ENCODE results near the gene LYSET. TPM values are rescaled to one million over a fixed set of nuclear protein-coding genes. Genes with fewer than 3 reads are reported as not detected.
A peak's percentile ranks its signal among the peaks of the same experiment; 100 is the strongest.
"Not testable (repeated sequence)": the region's sequence is repeated elsewhere in the genome, so short reads cannot be mapped to it uniquely, and the experiment has no call there.

The LYSET gene
- total RNA-seq, 1 donor from 2014 or later, result 17.0 TPM

DNA sequence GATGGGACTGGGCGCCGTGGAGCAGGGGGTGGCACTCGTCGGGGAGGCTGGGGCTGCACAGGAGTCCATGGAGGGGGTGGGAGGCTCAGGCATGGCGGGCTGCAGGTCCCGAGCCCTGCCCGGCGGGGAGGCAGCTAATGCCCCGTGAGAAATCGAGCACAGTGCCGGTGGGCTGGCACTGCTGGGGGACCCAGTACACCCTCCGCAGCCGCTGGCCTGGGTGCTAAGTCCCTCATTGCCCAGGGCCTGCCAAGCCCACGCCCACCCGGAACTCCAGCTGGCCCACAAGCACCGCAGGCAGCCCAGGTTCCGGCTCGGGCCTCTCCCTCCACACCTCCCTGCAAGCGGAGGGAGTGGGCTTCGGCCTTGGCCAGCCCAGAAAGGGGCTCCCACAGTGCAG is 15.0 kb upstream of the LYSET start:
- H3K27me3 ChIP-seq (ENCODE audit: control insufficient read depth, insufficient read depth, low read length); H3K4me3 ChIP-seq (ENCODE audit: low read depth, low read length); DNase-seq (ENCODE audit: low read depth); H3K36me3 ChIP-seq (ENCODE audit: control insufficient read depth, insufficient read depth, low read length): not testable (repeated sequence)

DNA sequence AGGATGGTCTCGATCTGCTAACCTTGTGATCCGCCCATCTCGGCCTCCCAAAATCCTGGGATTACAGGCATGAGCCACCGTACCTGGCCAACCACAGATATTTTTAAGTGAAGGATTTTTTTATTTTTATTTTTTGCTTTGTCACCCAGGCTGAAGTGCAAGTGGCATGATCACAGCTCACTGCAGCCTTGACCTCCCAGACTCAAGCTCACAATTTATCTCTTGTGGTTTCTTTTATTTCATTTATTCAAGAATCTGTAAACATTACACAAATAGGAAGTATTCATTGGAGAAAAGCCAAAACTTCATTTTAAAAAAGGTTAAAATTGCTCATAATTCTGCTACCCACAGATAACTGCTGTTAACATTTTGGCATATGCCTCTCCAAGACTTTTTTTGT is 13.7 kb upstream of the LYSET start:
- Histone ChIP-seq H3K36me3 (ENCODE audit: control insufficient read depth, insufficient read depth, low read length) (no peaks in the 10 kb centered on the region), H3K4me3 (ENCODE audit: low read depth, low read length) (no peak overlapping the region), H3K27me3 (ENCODE audit: control insufficient read depth, insufficient read depth, low read length) (no peaks in the 10 kb centered on the region)
- TF ChIP-seq, protein P1, sequence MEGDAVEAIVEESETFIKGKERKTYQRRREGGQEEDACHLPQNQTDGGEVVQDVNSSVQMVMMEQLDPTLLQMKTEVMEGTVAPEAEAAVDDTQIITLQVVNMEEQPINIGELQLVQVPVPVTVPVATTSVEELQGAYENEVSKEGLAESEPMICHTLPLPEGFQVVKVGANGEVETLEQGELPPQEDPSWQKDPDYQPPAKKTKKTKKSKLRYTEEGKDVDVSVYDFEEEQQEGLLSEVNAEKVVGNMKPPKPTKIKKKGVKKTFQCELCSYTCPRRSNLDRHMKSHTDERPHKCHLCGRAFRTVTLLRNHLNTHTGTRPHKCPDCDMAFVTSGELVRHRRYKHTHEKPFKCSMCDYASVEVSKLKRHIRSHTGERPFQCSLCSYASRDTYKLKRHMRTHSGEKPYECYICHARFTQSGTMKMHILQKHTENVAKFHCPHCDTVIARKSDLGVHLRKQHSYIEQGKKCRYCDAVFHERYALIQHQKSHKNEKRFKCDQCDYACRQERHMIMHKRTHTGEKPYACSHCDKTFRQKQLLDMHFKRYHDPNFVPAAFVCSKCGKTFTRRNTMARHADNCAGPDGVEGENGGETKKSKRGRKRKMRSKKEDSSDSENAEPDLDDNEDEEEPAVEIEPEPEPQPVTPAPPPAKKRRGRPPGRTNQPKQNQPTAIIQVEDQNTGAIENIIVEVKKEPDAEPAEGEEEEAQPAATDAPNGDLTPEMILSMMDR (IDR thresholded peaks at IDR 0.05; ENCODE audit: insufficient read depth, low read length, poor library complexity, severe bottlenecking), result no peak
- no peak for DNase-seq (ENCODE audit: low read depth)

DNA sequence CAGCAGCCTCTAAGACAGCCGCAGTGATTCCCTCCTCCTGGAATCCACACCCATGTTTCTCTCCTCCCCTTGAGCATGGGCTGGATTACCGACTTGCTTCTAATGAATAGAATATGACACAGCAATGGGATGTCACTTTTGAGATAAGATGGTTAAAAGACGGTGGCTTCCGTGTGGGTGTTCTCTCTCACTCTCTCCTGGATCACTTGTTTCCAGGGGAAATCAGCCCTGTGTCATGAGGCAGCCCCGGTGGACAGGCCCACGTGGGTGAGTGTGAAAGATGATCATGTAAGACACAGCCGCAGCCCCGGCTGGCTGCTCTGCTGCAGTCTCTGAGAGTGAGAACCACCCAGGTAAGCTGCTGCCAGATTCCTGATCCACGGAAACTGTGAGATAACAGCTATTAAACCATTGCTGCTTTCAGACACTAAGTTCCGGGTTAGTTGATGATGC is 11.1 kb upstream of the LYSET start:
- DNase-seq (ENCODE audit: low read depth), result no peak
- H3K4me3 ChIP-seq (ENCODE audit: low read depth, low read length), result no peak overlapping the region
- H3K27me3 ChIP-seq (ENCODE audit: control insufficient read depth, insufficient read depth, low read length), result no peaks in the 10 kb centered on the region
- TF ChIP-seq, protein P1 (IDR thresholded peaks at IDR 0.05; ENCODE audit: insufficient read depth, low read length, poor library complexity, severe bottlenecking), result no peak
- H3K36me3 ChIP-seq (ENCODE audit: control insufficient read depth, insufficient read depth, low read length), result no peaks in the 10 kb centered on the region

DNA sequence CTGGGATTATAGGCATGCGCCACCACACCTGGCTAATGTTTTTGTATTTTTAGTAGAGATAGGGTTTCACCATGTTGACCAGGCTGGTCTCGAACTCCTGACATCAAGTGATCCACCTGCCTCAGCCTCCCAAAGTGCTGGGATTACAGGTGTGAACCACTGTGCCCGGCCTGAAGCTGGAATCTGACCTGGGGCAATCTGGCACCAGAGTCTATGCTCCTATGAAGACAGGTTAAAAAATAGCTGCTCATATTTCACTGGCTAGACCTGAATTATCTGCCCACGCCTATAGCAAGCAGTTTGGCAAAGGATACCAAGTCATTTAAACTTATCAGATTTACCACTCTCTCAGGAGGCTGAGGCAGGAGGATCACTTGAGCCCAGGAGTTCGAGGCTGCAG is 10.4 kb upstream of the LYSET start:
- DNase-seq (ENCODE audit: low read depth); H3K36me3 ChIP-seq (ENCODE audit: control insufficient read depth, insufficient read depth, low read length); H3K27me3 ChIP-seq (ENCODE audit: control insufficient read depth, insufficient read depth, low read length); H3K4me3 ChIP-seq (ENCODE audit: low read depth, low read length): not testable (repeated sequence)

DNA sequence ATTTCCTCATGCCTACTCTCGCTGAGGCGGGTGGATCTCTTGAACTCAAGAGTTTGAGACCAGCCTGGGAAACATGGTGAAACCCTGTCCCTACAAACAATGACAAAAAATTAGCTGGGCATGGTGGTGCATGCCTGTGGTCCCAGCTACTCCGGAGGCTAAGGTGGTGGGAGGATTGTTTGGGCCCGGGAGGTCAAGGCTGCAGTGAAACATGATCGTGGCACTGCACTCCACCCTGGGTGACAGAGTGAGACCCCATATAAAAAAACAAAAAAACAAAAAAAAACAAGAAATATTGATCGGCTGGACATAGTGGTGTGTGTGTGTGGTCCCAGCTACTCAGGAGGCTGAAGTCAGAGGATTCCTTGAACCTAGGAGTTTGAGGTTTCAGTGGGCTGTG is 9.6 kb upstream of the LYSET start:
- H3K27me3 ChIP-seq (ENCODE audit: control insufficient read depth, insufficient read depth, low read length), result no peaks in the 10 kb centered on the region
- TF ChIP-seq, protein P1 (IDR thresholded peaks at IDR 0.05; ENCODE audit: insufficient read depth, low read length, poor library complexity, severe bottlenecking), result no peak
- no peak overlapping the region for H3K4me3 ChIP-seq (ENCODE audit: low read depth, low read length)
- no peak for DNase-seq (ENCODE audit: low read depth)
- no peaks in the 10 kb centered on the region for H3K36me3 ChIP-seq (ENCODE audit: control insufficient read depth, insufficient read depth, low read length)

DNA sequence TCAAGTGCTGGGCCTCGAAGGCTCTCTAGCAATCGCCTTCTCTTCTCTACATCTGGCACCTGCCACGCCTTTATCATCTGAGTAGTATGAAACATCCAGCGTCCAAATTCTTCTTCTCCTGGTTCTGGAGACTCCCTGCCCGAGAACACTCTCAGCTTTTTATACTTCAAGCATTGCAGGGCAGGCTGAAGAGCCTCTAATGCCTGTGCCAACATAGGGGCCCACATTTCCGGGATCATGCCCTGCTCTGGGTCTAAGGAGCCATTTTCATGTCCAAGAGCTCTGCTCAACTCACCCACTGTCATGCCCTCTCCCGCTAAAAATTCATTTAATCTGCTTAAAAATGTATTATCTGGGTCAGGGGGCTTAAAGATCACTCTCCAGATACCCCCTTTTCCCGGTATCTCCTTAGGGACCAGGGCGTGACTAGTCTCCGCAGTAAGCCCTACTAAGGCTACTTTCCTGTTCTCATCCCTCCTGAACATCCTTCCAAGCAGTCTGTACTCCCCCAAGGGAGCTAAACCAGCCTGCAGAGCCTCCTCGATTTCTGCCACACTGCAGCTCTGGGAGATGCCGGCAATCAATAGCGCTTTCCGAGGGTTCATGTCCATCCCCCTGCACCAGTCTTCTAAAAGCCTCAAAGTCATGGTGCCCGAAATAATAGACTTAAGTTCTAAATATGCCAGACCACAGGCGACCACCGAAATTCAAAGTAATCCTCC is 1.4 kb upstream of the LYSET start:
- DNase-seq (ENCODE audit: low read depth), result no peak
- no peaks in the 10 kb centered on the region for H3K27me3 ChIP-seq (ENCODE audit: control insufficient read depth, insufficient read depth, low read length)
- TF ChIP-seq, protein P1 (IDR thresholded peaks at IDR 0.05; ENCODE audit: insufficient read depth, low read length, poor library complexity, severe bottlenecking), result no peak

DNA sequence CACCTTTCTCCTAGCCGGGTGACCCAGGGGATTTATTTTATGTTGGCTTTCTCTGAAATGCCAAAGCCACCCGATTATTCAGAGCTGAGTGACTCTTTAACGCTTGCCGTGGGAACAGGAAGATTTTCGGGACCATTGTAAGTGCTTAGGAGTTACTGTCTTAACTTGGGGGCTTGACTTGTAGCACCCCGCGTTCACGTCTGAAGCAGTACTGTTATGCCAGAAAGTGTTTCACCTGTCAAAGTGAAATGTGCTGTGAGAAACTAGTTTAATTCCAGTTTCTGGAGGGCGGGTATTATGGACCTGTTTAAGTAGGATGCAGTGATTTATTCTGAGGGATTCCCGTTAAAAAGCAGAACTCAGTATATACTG is 218 bp downstream of the LYSET start:
- peak overlapping the region; percentile 85 for H3K4me3 ChIP-seq (ENCODE audit: low read depth, low read length)
- no peaks in the 10 kb centered on the region for H3K36me3 ChIP-seq (ENCODE audit: control insufficient read depth, insufficient read depth, low read length)
- DNase-seq (ENCODE audit: low read depth), result no peak
- H3K27me3 ChIP-seq (ENCODE audit: control insufficient read depth, insufficient read depth, low read length), result no peaks in the 10 kb centered on the region
- TF ChIP-seq, protein P1 (IDR thresholded peaks at IDR 0.05; ENCODE audit: insufficient read depth, low read length, poor library complexity, severe bottlenecking), result no peak

More for the DNA sequence above, 1.4 kb upstream of the LYSET start:
- Histone ChIP-seq H3K36me3 (ENCODE audit: control insufficient read depth, insufficient read depth, low read length) (no peaks in the 10 kb centered on the region), H3K4me3 (ENCODE audit: low read depth, low read length) (peak overlapping the region; percentile 85)
